Endothelial cell of umbilical vein (primary cell): Measurements from ENCODE around the gene PNPLA1. TPM values are rescaled to one million over a fixed set of nuclear protein-coding genes. Genes with fewer than 3 reads are reported as not detected.

Experiments used
- BruUV-seq: library from RNA; stranded (reverse); fragments of 400-500 nt; replicated peaks from 2 replicates; lab custom pipeline; 2021; lab: Mats Ljungman, UMichigan
- CTCF ChIA-PET: fragments of 300-600, 350-600 bp; sonication (Branson Sonifier 250); formaldehyde crosslinking; loops from one replicate; lab custom pipeline; 2021; ENCODE audit warnings: antibody characterized with exemption, inconsistent platforms; lab: Charles Lee
- POLR2A ChIA-PET: fragments of 300-600, 350-600 bp; sonication (Branson Sonifier 250); formaldehyde crosslinking; loops from one replicate; lab custom pipeline; 2021; ENCODE audit warnings: antibody characterized with exemption, inconsistent platforms; lab: Charles Lee
- DNase-seq: peaks from one replicate; pipeline ENCODE4 v3.0.0-alpha.2; 2011; ENCODE audit warnings: low read depth, low spot score
- FAIRE-seq: peaks from 2 replicates; lab custom pipeline; 2011; peaks lifted over from hg19 to GRCh38; lab: Jason Lieb, UNC
- H2AFZ ChIP-seq: 2 replicates; pipeline ENCODE4 v1.6.0; 2012; ENCODE audit warnings: low read depth, low read length, control low read depth, inconsistent platforms
- H3K27ac ChIP-seq: 2 replicates; pipeline ENCODE4 v1.5.1; 2011; ENCODE audit warnings: low read depth, mild to moderate bottlenecking, control low read depth, low read length, moderate library complexity; ENCODE audit not compliant: insufficient read depth
- H3K27me3 ChIP-seq, 2 experiments: 2 replicates each; pipeline versions ENCODE4 v1.6.0 to v1.6.1; 2011; ENCODE audit warnings: low read length in 2 of 2, mixed read lengths in 1 of 2; ENCODE audit not compliant: control insufficient read depth in 2 of 2, insufficient read depth in 2 of 2
- H3K36me3 ChIP-seq, 2 experiments: 2 replicates in 1 of 2; 3 replicates in 1 of 2; pipeline ENCODE4 v1.5.1; 2011; ENCODE audit warnings: low read length in 2 of 2, mild to moderate bottlenecking in 1 of 2, moderate library complexity in 1 of 2; ENCODE audit not compliant: control insufficient read depth in 2 of 2, insufficient read depth in 2 of 2; ENCODE audit errors: extremely low read depth in 1 of 2
- H3K4me1 ChIP-seq: 3 replicates; pipeline ENCODE4 v1.5.1; 2011; ENCODE audit warnings: mild to moderate bottlenecking, low read length; ENCODE audit not compliant: control insufficient read depth, insufficient read depth; ENCODE audit errors: extremely low read depth
- H3K4me2 ChIP-seq: 2 replicates; pipeline ENCODE4 v1.6.1; 2011; ENCODE audit warnings: low read length, control low read depth, mixed read lengths; ENCODE audit not compliant: insufficient read depth
- H3K4me3 ChIP-seq, 3 experiments: fragments of 200-600 bp in 1 of 3; sonication (generic), shearing (Covaris generic) in 1 of 3; replicated peaks in 1 of 3; 2 replicates each; pipeline ENCODE4 v1.5.1; 2011 to 2016; ENCODE audit warnings: control low read depth in 3 of 3, low read length in 3 of 3, mild to moderate bottlenecking in 2 of 3, inconsistent platforms in 1 of 3, low read depth in 1 of 3, moderate library complexity in 1 of 3; ENCODE audit not compliant: insufficient read depth in 1 of 3
- H3K79me2 ChIP-seq: 2 replicates; pipeline ENCODE4 v1.6.0; 2012; ENCODE audit warnings: low read length, inconsistent platforms; ENCODE audit not compliant: control insufficient read depth, insufficient read depth
- H3K9ac ChIP-seq: replicated peaks from 2 replicates; pipeline ENCODE3; 2011; ENCODE audit warnings: low read length, control low read depth; ENCODE audit not compliant: insufficient read depth; ENCODE audit errors: extremely low read depth
- H3K9me1 ChIP-seq: replicated peaks from 3 replicates; pipeline ENCODE4 v1.6.0; 2011; ENCODE audit warnings: mild to moderate bottlenecking, low read length; ENCODE audit not compliant: control insufficient read depth, insufficient read depth; ENCODE audit errors: extremely low read depth
- H3K9me3 ChIP-seq: replicated peaks from 2 replicates; pipeline ENCODE4 v1.5.1; 2012; ENCODE audit warnings: low read length, inconsistent platforms; ENCODE audit not compliant: control insufficient read depth, insufficient read depth
- H4K20me1 ChIP-seq: replicated peaks from 2 replicates; pipeline ENCODE3; 2011; ENCODE audit warnings: mild to moderate bottlenecking, low read length; ENCODE audit not compliant: control insufficient read depth, insufficient read depth; ENCODE audit errors: extremely low read depth
- CTCF ChIP-seq, 2 donors: IDR thresholded peaks; 1 replicate in 1 of 2; 2 replicates in 1 of 2; pipeline ENCODE4 v1.5.1; 2011; ENCODE audit warnings: low read length in 2 of 2, mild to moderate bottlenecking in 2 of 2, moderate library complexity in 2 of 2, control low read depth in 1 of 2, inconsistent platforms in 1 of 2, low read depth in 1 of 2; ENCODE audit not compliant: insufficient read depth in 1 of 2; ENCODE audit errors: extremely low read depth in 1 of 2
- EZH2 ChIP-seq: IDR thresholded peaks from 2 replicates; pipeline ENCODE4 v1.6.1; 2012; ENCODE audit warnings: borderline replicate concordance, low read depth, mild to moderate bottlenecking, moderate library complexity, low read length, inconsistent platforms; ENCODE audit not compliant: severe bottlenecking
- MYC ChIP-seq: IDR thresholded peaks from one replicate; pipeline ENCODE4 v1.6.1; 2011; ENCODE audit warnings: mild to moderate bottlenecking, low read depth, low read length
- POLR2AphosphoS5 ChIP-seq: IDR thresholded peaks from 2 replicates; pipeline ENCODE4 v1.6.1; 2012; ENCODE audit warnings: low read depth, mild to moderate bottlenecking, control low read depth, low read length, moderate library complexity; ENCODE audit not compliant: insufficient read depth
- dilution Hi-C: fragments of 300-500 bp; cut with MboI; formaldehyde crosslinking; loops from one replicate; pipeline ENCODE4 v1.15.0; 2019; ENCODE audit warnings: low sequenced_read_pairs; ENCODE audit not compliant: extremely low pct_ligation_motif_present
- intact Hi-C: fragments of 100-400 bp; cut with micrococcal nuclease; formaldehyde crosslinking; loops from one replicate; pipeline ENCODE4 v1.10.0; 2022
- polyA plus RNA-seq, 4 experiments: library from polyadenylated mRNA; depleted of rRNA in 3 of 4; stranded (reverse) in 3 of 4; unstranded in 1 of 4; fragments of >200 nt; gene quantifications; 2 replicates each; pipeline versions ENCODE4 v1.2.1 to v1.2.3, GENCODE V29; 2011 to 2012; ENCODE audit warnings: missing spikeins in 1 of 4
- total RNA-seq: library from RNA; stranded (reverse); gene quantifications from 2 replicates; pipeline ENCODE4 v1.2.3, GENCODE V29; 2021

PNPLA1 gene
- total and polyA plus RNA-seq, 2 donors (not counting 3 experiments of a cell fraction or from before 2014, with no cell fraction given) = not detected

DNA sequence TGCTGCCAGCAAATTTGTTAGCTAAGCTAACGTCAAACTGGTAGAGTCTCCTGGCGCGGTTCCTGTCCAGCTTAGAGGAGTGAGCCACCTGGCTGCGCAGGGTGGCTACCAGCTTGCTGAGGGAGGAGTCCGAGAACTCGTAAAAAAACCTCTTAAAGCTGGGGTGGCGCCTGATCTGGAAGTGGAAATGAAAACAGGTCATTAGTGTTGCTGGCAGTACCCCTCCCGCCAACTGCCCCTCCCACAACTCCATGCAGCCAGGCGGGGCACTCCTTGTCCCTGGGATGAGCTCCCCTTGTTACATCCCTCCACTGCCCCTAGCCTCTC lies 49.5 kb downstream of the PNPLA1 start:
- Histone ChIP-seq H3K9me1 (no peaks in the 10 kb centered on the region), H4K20me1 (no peaks in the 10 kb centered on the region), H3K4me2 (no peak overlapping the region), H3K36me3 (no peaks in the 10 kb centered on the region), H3K27ac (no peak overlapping the region), H3K9ac (no peak overlapping the region), H3K27me3 (peaks cover 17% of the 10 kb centered on the region in 2 experiments), H3K4me3 (no peak overlapping the region), H3K9me3 (no peaks in the 10 kb centered on the region), H3K79me2 (no peaks in the 10 kb centered on the region), H3K4me1 (no peaks in the 10 kb centered on the region), H2AFZ (no peak overlapping the region)
- ChIA-PET CTCF (interaction anchor here (1.0 to 3.4 kb wide), 5 partner anchors 9 to 47 kb away, joined by 3 to 27 read pairs (median 7); no protein-coding TSS in a partner anchor), POLR2A (interaction anchor here (0.6 kb wide), 1 partner anchor 440 kb away, joined by 3 read pairs; no protein-coding TSS in a partner anchor)
- BruUV-seq = no TSS peak
- TF ChIP-seq CTCF (IDR thresholded peaks at IDR 0.05; ENCODE audit: extremely low read depth in 1 of 2, insufficient read depth in 1 of 2, low read depth in 1 of 2, low read length in 2 of 2) = no peak
- TF ChIP-seq EZH2 = no peak
- intact Hi-C loops = no loop called here
- no peak for DNase-seq
- FAIRE-seq = no peak
- dilution Hi-C loops = no loop called here

GRCh38 chr6:36319821-36320220 lies 50.0 kb downstream of the PNPLA1 start:
- H3K4me1 ChIP-seq = no peaks in the 10 kb centered on the region
- no peaks in the 10 kb centered on the region for H3K9me3 ChIP-seq
- H3K4me2 ChIP-seq = no peak overlapping the region
- DNase-seq = no peak
- FAIRE-seq = no peak
- no peak overlapping the region for H3K9ac ChIP-seq
- H3K9me1 ChIP-seq = no peaks in the 10 kb centered on the region
- H3K4me3 ChIP-seq = no peak overlapping the region
- no peak overlapping the region for H3K27ac ChIP-seq
- ChIA-PET POLR2A (interaction anchor here (0.6 kb wide), 1 partner anchor 440 kb away, joined by 3 read pairs; no protein-coding TSS in a partner anchor), CTCF (interaction anchor here (0.6 to 3.4 kb wide), 5 partner anchors 10 to 48 kb away, joined by 3 to 27 read pairs (median 7); no protein-coding TSS in a partner anchor)
- TF ChIP-seq CTCF (IDR thresholded peaks at IDR 0.05; ENCODE audit: extremely low read depth in 1 of 2, insufficient read depth in 1 of 2, low read depth in 1 of 2, low read length in 2 of 2) = no peak
- TF ChIP-seq POLR2AphosphoS5 = no peak
- no peak for TF ChIP-seq MYC
- H2AFZ ChIP-seq = no peak overlapping the region
- intact Hi-C loops = no loop called here
- H4K20me1 ChIP-seq = no peaks in the 10 kb centered on the region
- H3K27me3 ChIP-seq = peaks cover 15 to 16% of the 10 kb centered on the region in 2 experiments
- H3K36me3 ChIP-seq = no peaks in the 10 kb centered on the region
- no TSS peak for BruUV-seq
- H3K79me2 ChIP-seq = no peaks in the 10 kb centered on the region
- dilution Hi-C loops = no loop called here
